Activated CD8-positive, alpha-beta memory T cell treated with anti-CD3 and anti-CD28 coated beads, Interleukin-2, amount 50 U/mL, for 1 hour (primary cell): Measurements from ENCODE around the gene ATP5ME.
"Not testable (repeated sequence)": the region's sequence is repeated elsewhere in the genome, so short reads cannot be mapped to it uniquely, and the experiment has no call there.

ENCODE experiments used
- DNase-seq: peaks from one replicate; pipeline ENCODE4 v3.0.0-alpha.2; 2020; ENCODE audit errors: extremely low read depth

The ATP5ME gene

GRCh38 chr4:635066-635835 is 38.8 kb downstream of the ATP5ME start:
- not testable (repeated sequence) for DNase-seq

DNA sequence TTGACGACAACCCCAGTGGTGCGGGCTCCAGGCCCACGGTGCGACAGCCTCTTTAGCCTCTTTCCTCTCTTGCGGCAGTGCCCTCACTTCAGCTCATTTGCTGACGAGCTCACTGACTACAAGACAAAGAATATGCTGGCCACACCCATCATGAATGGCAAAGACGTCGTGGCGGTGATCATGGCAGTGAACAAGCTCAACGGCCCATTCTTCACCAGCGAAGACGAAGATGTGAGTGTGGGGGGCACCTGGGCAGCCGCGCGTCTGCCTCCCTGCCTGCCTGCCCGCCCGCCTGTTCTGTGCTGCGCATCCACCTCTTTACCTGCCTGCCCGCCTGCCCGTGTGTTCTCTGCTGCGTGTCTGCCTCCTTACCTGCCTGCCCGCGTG is 39.5 kb downstream of the ATP5ME start:
- DNase-seq = no peak

DNA sequence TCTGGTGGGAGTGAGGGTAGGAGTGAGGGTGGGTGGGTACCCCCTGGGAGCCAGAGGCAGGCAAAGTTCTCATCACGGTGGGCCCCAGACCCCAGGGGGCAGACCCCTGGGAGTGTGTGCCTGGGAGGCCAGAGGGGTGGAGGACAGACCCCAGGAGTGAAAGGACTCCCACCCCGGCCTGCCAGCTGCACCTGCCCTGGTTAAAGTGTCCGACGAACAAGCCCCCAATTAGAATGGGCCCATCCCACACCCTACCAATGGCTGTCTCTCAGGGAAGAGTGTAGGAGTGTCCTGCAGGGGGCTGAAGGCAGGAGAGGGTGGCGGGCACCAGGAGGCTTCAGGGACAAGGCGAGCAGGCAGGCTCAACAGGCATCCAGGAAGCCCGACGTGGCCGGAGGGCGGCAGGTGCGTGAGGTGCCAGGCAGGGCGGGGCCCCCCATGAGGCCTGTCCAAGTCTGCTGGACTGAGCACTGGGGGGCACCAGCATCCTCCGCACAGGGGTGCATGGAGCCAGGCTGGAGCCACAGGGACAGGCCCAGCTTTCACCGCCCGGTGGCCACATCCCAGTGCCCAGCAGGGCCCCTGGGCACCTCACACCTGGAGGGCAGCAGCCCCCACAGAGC is 40.0 kb downstream of the ATP5ME start:
- DNase-seq = no peak

- DNase-seq = no peak
Measured at GRCh38 chr4:633406-633805, 40.7 kb downstream of the ATP5ME start.

DNA sequence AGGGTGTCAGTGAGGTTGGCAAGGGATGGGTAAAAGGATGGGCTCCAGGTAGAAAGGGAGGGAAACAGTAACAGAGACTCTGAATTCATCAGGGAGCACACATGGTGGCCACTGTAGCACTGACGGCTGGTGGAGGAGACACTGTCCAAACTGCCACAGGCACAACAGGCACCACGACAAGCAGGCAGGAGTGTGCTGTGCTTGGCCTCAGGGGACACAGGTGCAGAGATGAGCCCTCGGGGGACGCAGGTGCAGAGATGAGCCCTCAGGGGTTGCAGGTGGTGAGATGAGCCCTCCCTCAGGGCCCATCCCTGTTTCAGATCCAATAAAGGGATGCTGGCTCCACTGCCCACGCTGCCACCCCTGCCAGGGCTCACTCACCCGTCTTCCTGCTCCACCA is 41.1 kb downstream of the ATP5ME start:
- DNase-seq = no peak

GRCh38 chr4:632196-632790 is 41.8 kb downstream of the ATP5ME start:
- no peak for DNase-seq

- no peak for DNase-seq
Measured at GRCh38 chr4:630656-631055, 43.4 kb downstream of the ATP5ME start.

GRCh38 chr4:629915-630641 is 44.0 kb downstream of the ATP5ME start:
- no peak for DNase-seq

- DNase-seq = no peak
Measured at GRCh38 chr4:629636-629914, 44.5 kb downstream of the ATP5ME start.

DNA sequence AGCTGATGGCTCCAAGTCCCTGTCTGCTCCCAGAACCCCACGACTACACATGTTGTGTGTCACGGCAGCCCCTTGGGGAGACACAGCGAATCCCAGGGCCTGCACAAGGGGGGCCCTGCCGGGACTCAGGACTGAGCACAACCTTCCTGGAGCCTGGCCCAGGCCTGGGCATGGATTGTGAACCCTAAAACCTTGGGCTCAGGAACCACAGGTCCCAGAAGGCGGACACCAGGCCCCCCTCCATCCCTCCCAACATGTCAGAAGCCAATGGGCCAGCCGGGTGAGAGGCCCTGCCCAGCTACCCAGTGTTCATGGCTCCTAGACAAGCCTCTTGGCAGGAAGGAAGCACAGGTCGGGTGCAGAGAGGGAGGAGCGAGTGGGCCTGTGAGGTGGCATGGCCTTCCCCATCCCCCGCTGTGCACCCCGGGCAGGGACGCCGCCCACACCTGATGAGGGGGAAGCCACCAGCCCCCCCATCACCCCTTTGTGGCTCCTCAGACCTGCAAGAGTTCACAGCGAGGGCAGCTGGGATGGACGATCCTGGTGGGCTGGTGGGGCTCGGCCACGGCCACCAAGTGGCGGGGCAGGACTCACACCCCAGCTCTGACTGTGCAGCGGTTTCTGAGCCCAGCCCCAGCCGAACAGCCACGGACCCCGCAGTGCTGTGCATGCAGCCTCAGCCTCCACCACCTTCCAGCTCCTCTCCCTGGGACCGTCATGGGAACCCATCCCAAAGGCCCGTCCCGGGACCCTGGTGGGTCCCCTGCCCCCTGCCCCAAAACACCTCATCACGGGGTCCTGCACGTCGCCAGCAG is 45.0 kb downstream of the ATP5ME start:
- DNase-seq = no peak

- no peak for DNase-seq
Measured at GRCh38 chr4:628311-628741, 45.8 kb downstream of the ATP5ME start.

GRCh38 chr4:627347-628125 is 46.5 kb downstream of the ATP5ME start:
- no peak for DNase-seq

GRCh38 chr4:626201-627091 is 47.6 kb downstream of the ATP5ME start:
- no peak for DNase-seq

- DNase-seq = no peak
Measured at GRCh38 chr4:625631-626161, 48.4 kb downstream of the ATP5ME start.

- DNase-seq = no peak
Measured at GRCh38 chr4:624705-625590, 49.1 kb downstream of the ATP5ME start, which contains the start of gene PDE6B. Gene PDE6B, plus strand, starts transcription at chr4:625573. Its CDS starts 54 bp downstream, at chr4:625627.

GRCh38 chr4:623914-624566 is 50.0 kb downstream of the ATP5ME start:
- no peak for DNase-seq

DNA sequence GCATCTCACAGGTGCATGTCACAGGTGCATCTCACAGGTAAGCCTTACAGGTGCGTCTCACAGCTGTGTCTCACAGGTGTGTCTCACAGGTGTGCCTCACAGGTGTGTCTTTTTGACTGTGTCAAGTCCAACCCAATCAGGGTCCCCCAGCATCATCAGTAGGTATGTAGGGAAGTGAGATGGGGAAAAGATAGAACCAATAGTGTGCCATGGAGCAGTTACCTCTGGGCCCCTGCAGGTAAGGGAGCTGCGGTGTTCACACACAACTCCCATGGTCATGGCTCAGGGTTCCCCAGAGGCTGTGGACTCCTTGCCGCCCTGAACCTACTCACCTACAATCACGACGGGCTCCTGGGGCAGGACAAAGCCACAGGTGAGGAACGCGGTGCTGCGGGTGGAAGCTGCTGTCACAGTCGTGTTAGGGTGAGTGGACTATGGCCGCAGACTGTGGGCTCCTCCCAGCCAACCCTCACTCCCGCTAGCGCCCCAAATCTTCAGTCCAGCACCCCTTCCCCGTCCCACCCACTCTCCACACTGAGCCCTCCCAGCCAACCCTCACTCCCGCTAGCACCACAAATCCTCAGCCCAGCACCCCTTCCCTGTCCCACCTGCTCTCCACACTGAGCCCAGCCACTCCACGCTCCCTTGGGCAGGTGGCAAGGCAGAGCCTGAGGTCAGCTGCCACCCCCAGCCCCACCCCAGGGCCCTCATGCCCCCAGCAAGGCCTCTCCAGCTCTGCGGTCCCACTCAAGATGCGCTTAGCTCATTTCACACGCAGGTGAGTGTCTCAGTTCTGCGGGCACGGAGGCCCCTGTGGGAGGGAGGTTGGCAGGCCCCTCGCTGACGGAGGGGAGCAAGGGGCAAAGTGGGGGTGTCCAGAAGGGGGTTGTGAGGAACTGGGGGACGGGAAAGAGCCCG is 50.8 kb downstream of the ATP5ME start:
- DNase-seq = no peak
